Measurements from ENCODE around the gene USP54. TPM values are rescaled to one million over a fixed set of nuclear protein-coding genes. Genes with fewer than 3 reads are reported as not detected.

USP54 gene
- polyA plus RNA-seq, 1 experiment, result 13.7 TPM

DNA sequence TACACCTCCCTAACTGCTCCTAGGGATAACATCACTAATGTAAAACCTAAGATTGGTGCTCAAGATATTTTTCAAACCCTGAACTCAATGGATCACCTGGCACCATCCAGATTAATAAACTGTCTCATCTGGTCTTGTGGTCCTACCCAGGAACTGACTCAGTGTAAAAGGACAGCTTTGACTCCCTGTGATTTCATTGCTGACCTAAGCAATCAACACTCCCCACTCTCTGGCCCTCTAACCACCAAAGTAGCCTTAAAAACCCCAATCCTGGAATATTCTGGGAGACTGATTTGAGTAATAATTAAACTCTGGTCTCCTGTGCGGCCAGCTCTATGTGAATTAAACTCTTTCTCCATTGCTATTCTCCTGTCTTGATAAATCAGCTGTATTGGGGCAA lies 6.2 kb upstream of the USP54 start:
- H3K27me3 ChIP-seq (ENCODE audit: control insufficient read depth, insufficient read depth, low read length), result no peaks in the 10 kb centered on the region
- ChIA-PET CTCF (interaction anchor here (1.8 kb wide), 1 partner anchor 10 kb away, joined by 5 read pairs; no protein-coding TSS in a partner anchor), POLR2A (interaction anchor here (0.6 kb wide), 2 partner anchors 13 to 103 kb away, joined by 3 to 11 read pairs; no protein-coding TSS in a partner anchor)
- H3K36me3 ChIP-seq (ENCODE audit: control insufficient read depth, insufficient read depth, low read length), result no peaks in the 10 kb centered on the region
- no peak for DNase-seq (ENCODE audit: low read depth)
- no peak overlapping the region for H3K4me3 ChIP-seq (ENCODE audit: low read depth, low read length)
- no peak for TF ChIP-seq CTCF (IDR thresholded peaks at IDR 0.05; ENCODE audit: insufficient read depth, low read depth, low read length)

GRCh38 chr10:73593812-73594211 lies 2.7 kb upstream of the USP54 start:
- no peak for TF ChIP-seq CTCF (IDR thresholded peaks at IDR 0.05; ENCODE audit: insufficient read depth, low read depth, low read length)
- Histone ChIP-seq H3K4me3 (ENCODE audit: low read depth, low read length) (no peak overlapping the region), H3K27me3 (ENCODE audit: control insufficient read depth, insufficient read depth, low read length) (no peaks in the 10 kb centered on the region), H3K36me3 (ENCODE audit: control insufficient read depth, insufficient read depth, low read length) (no peaks in the 10 kb centered on the region)
- POLR2A ChIA-PET, result no interaction called here
- CTCF ChIA-PET, result no interaction called here
- no peak for DNase-seq (ENCODE audit: low read depth)

DNA sequence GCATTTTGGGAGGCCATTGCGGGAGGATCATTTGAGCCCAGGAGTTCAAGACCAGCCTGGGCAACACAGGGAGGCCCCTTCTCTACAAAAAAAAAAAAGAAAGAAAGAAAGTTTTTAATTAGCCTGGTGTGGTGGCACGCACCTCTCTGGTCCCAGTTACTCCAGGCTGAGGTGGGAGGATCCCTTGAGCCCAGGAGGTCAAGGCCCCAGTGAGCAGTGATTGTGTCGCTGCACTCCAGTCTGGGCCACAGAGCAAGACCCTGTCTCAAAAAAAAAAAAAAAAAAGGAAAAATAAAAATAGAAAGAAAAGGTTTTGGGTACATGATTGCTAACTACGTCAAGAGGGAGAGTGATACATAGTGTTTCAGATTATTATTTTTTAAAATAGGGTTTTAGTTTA lies 2.0 kb upstream of the USP54 start:
- Histone ChIP-seq H3K36me3 (ENCODE audit: control insufficient read depth, insufficient read depth, low read length) (no peaks in the 10 kb centered on the region), H3K4me3 (ENCODE audit: low read depth, low read length) (no peak overlapping the region), H3K27me3 (ENCODE audit: control insufficient read depth, insufficient read depth, low read length) (no peaks in the 10 kb centered on the region)
- DNase-seq (ENCODE audit: low read depth), result no peak
- ChIA-PET POLR2A (no interaction called here), CTCF (no interaction called here)
- TF ChIP-seq CTCF (IDR thresholded peaks at IDR 0.05; ENCODE audit: insufficient read depth, low read depth, low read length), result no peak

DNA sequence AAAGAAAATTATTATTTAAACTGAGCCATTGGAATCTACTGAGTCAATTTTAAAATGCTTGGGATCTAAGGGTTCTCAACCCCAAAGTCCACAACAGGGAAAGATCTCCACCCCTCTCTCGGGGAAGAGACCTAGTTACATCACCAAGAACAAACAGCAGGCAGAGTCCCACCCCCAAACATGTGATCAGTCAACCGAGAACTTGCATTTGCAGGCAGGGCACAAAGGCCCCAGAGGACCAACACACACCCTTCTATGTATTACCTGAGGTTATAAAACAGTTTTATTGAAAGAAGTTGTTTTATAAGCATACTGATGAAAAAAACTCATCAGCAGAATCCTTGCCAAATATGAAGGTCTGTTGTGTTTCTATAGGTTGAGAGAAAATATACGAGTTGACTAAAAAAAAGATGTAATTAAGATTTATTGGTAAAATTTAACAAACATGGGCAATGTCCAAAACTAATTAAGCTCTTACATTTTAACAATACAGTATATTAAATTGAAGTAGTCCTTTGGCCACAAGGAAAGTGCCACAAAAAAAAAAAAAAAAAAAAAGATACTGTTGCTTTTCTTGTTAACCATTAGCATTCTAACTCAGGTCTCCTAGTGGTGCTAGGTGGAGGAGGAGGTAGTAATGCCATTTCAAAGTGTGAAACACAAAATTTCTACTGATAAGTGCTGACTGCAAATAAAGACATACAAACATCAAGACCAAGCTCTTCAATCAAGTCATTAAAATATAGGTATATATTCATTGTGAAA lies 975 bp upstream of the USP54 start:
- H3K27me3 ChIP-seq (ENCODE audit: control insufficient read depth, insufficient read depth, low read length), result no peaks in the 10 kb centered on the region
- no peak for TF ChIP-seq CTCF (IDR thresholded peaks at IDR 0.05; ENCODE audit: insufficient read depth, low read depth, low read length)
- ChIA-PET CTCF (interaction anchor here (1.8 kb wide), 1 partner anchor 9 kb away, joined by 4 read pairs; no protein-coding TSS in a partner anchor), POLR2A (no interaction called here)
- H3K4me3 ChIP-seq (ENCODE audit: low read depth, low read length), result no peak overlapping the region
- peak; percentile 34 for DNase-seq (ENCODE audit: low read depth)
- H3K36me3 ChIP-seq (ENCODE audit: control insufficient read depth, insufficient read depth, low read length), result no peaks in the 10 kb centered on the region

- Histone ChIP-seq H3K36me3 (ENCODE audit: control insufficient read depth, insufficient read depth, low read length) (no peaks in the 10 kb centered on the region), H3K4me3 (ENCODE audit: low read depth, low read length) (no peak overlapping the region), H3K27me3 (ENCODE audit: control insufficient read depth, insufficient read depth, low read length) (no peaks in the 10 kb centered on the region)
- ChIA-PET CTCF (interaction anchor here (0.6 kb wide), 1 partner anchor 1332 kb away, joined by 3 read pairs; no protein-coding TSS in a partner anchor), POLR2A (no interaction called here)
- no peak for TF ChIP-seq CTCF (IDR thresholded peaks at IDR 0.05; ENCODE audit: insufficient read depth, low read depth, low read length)
- DNase-seq (ENCODE audit: low read depth), result no peak
These were observed 1.5 kb downstream of the USP54 start for GRCh38 chr10:73589563-73590126.

Measured in BJ (cell line).